GM12872 (cell line): ENCODE data around the gene CNOT1.
A peak's percentile ranks its signal among the peaks of the same experiment; 100 is the strongest.

Source experiments
- CTCF ChIP-seq: IDR thresholded peaks from 3 replicates; pipeline ENCODE4 v1.5.1; 2011; ENCODE audit warnings: low read depth, mild to moderate bottlenecking, low read length, moderate library complexity; ENCODE audit not compliant: insufficient read depth

Gene CNOT1

GRCh38 chr16:58647107-58647506 lies 17.5 kb upstream of the CNOT1 start:
- no peak for TF ChIP-seq CTCF

GRCh38 chr16:58644765-58645487 lies 15.3 kb upstream of the CNOT1 start:
- no peak for TF ChIP-seq CTCF

- no peak for TF ChIP-seq CTCF
Observed at GRCh38 chr16:58644108-58644507, 14.5 kb upstream of the CNOT1 start.

GRCh38 chr16:58640949-58641348 lies 11.3 kb upstream of the CNOT1 start:
- TF ChIP-seq CTCF = no peak

- no peak for TF ChIP-seq CTCF
Observed at GRCh38 chr16:58639836-58640235, 10.2 kb upstream of the CNOT1 start.

- TF ChIP-seq CTCF = no peak
Observed at GRCh38 chr16:58639230-58639629, 9.6 kb upstream of the CNOT1 start.

- TF ChIP-seq CTCF = 0 out of 3 replicates have a peak, but pooled peaks have one; percentile 14
Observed at GRCh38 chr16:58638148-58639036, 8.8 kb upstream of the CNOT1 start.
